ENCODE results near the gene NSMCE1.

The NSMCE1 gene

DNA sequence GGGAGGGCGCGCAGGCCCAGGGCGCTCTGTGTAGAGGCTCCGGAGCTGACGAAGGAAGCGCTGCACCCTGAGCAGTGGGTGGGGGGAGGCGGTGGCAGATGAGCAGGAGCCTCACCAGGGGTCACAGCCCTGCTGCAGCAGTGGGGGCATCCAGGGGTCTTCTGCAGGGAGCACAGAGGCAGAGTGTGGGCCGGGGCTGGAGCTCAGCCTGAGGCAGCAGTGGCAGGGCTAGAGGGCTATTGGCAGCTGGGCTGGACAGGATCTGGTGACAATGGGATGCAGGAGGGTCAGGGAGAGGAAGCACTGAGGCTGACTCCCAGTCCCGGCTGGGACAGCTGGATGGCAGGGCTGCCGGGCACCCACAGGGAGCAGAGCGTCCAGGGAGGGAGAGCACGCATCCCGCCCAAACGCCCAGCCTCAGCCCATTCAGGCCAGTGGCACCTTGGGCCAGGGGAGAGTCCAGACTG lies 44.3 kb downstream of the NSMCE1 start:
- Histone ChIP-seq H3K4me3 (ENCODE audit: low read length) (no peak overlapping the region), H3K27me3 (ENCODE audit: control insufficient read depth, insufficient read depth, low read length) (no peaks in the 10 kb centered on the region), H3K9ac (ENCODE audit: low read length) (no peak overlapping the region), H3K4me1 (ENCODE audit: control insufficient read depth, low read depth, low read length) (no peaks in the 10 kb centered on the region), H3K27ac (ENCODE audit: low read length) (no peak overlapping the region), H3K9me3 (ENCODE audit: control insufficient read depth, low read depth, low read length) (no peaks in the 10 kb centered on the region), H3K36me3 (ENCODE audit: control insufficient read depth, low read depth, low read length) (peaks cover 6% of the 10 kb centered on the region)

DNA sequence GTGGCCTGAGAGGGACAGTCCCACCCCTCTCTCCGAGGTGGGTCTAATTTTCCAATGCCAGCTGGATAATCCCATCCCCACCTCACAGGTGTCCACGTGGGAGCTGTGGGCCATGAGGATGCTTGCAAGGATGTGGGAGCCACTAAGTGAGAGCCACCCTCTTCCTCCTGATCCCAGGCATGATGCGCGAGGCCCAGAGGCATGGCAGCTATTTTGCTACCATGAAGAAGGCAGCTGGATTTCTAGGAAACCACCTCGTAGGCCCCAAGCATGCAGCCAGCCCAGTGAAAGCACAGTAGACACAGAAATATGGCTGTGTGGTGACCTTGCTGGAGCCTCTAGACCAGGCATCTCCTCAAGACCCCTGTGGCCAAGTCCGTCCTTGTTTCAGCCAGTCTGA lies 44.9 kb downstream of the NSMCE1 start:
- Histone ChIP-seq H3K27me3 (ENCODE audit: control insufficient read depth, insufficient read depth, low read length) (no peaks in the 10 kb centered on the region), H3K36me3 (ENCODE audit: control insufficient read depth, low read depth, low read length) (peaks cover 7% of the 10 kb centered on the region), H3K4me1 (ENCODE audit: control insufficient read depth, low read depth, low read length) (no peaks in the 10 kb centered on the region), H3K27ac (ENCODE audit: low read length) (no peak overlapping the region), H3K9me3 (ENCODE audit: control insufficient read depth, low read depth, low read length) (no peaks in the 10 kb centered on the region), H3K4me3 (ENCODE audit: low read length) (no peak overlapping the region), H3K9ac (ENCODE audit: low read length) (no peak overlapping the region)

DNA sequence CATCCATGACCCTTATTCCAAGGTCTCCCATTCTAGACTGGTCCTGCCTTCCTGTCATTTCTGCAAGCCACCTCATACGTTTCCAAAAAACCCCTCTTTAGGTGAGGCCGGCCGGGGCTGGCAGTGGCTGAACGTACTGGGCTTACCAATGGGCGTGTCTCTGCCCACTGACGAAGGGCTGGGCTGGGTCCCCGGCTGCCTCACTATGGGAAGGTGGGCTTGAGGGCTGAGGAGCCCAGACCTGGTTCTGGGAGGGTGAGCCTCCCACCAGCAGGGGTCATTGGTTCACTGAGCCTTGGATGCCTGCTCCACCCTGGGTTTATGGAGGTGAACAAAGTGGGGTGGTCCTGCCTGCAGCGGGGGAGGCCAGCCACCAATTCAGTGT lies 45.4 kb downstream of the NSMCE1 start:
- no peaks in the 10 kb centered on the region for H3K9me3 ChIP-seq (ENCODE audit: control insufficient read depth, low read depth, low read length)
- H3K4me3 ChIP-seq (ENCODE audit: low read length) = no peak overlapping the region
- no peak overlapping the region for H3K9ac ChIP-seq (ENCODE audit: low read length)
- H3K36me3 ChIP-seq (ENCODE audit: control insufficient read depth, low read depth, low read length) = peaks cover 7% of the 10 kb centered on the region
- no peak overlapping the region for H3K27ac ChIP-seq (ENCODE audit: low read length)
- no peaks in the 10 kb centered on the region for H3K27me3 ChIP-seq (ENCODE audit: control insufficient read depth, insufficient read depth, low read length)
- H3K4me1 ChIP-seq (ENCODE audit: control insufficient read depth, low read depth, low read length) = no peaks in the 10 kb centered on the region

GRCh38 chr16:27222249-27223225 lies 46.0 kb downstream of the NSMCE1 start:
- Histone ChIP-seq H3K9ac (ENCODE audit: low read length) (no peak overlapping the region), H3K27ac (ENCODE audit: low read length) (no peak overlapping the region), H3K27me3 (ENCODE audit: control insufficient read depth, insufficient read depth, low read length) (no peaks in the 10 kb centered on the region), H3K36me3 (ENCODE audit: control insufficient read depth, low read depth, low read length) (peaks cover 7% of the 10 kb centered on the region), H3K4me3 (ENCODE audit: low read length) (no peak overlapping the region), H3K4me1 (ENCODE audit: control insufficient read depth, low read depth, low read length) (no peaks in the 10 kb centered on the region), H3K9me3 (ENCODE audit: control insufficient read depth, low read depth, low read length) (no peaks in the 10 kb centered on the region)

- Histone ChIP-seq H3K4me1 (ENCODE audit: control insufficient read depth, low read depth, low read length) (no peaks in the 10 kb centered on the region), H3K9ac (ENCODE audit: low read length) (no peak overlapping the region), H3K27me3 (ENCODE audit: control insufficient read depth, insufficient read depth, low read length) (no peaks in the 10 kb centered on the region)
Observed at GRCh38 chr16:27221576-27222248, 46.9 kb downstream of the NSMCE1 start.

GRCh38 chr16:27220991-27221390 lies 47.6 kb downstream of the NSMCE1 start:
- Histone ChIP-seq H3K9me3 (ENCODE audit: control insufficient read depth, low read depth, low read length) (no peaks in the 10 kb centered on the region), H3K4me3 (ENCODE audit: low read length) (no peak overlapping the region), H3K4me1 (ENCODE audit: control insufficient read depth, low read depth, low read length) (no peaks in the 10 kb centered on the region), H3K27ac (ENCODE audit: low read length) (no peak overlapping the region), H3K27me3 (ENCODE audit: control insufficient read depth, insufficient read depth, low read length) (no peaks in the 10 kb centered on the region), H3K9ac (ENCODE audit: low read length) (no peak overlapping the region), H3K36me3 (ENCODE audit: control insufficient read depth, low read depth, low read length) (peaks cover 7% of the 10 kb centered on the region)

More at GRCh38 chr16:27221576-27222248, 46.9 kb downstream of the NSMCE1 start:
- no peak overlapping the region for H3K4me3 ChIP-seq (ENCODE audit: low read length)
- H3K9me3 ChIP-seq (ENCODE audit: control insufficient read depth, low read depth, low read length) = no peaks in the 10 kb centered on the region
- peaks cover 7% of the 10 kb centered on the region for H3K36me3 ChIP-seq (ENCODE audit: control insufficient read depth, low read depth, low read length)
- no peak overlapping the region for H3K27ac ChIP-seq (ENCODE audit: low read length)

DNA sequence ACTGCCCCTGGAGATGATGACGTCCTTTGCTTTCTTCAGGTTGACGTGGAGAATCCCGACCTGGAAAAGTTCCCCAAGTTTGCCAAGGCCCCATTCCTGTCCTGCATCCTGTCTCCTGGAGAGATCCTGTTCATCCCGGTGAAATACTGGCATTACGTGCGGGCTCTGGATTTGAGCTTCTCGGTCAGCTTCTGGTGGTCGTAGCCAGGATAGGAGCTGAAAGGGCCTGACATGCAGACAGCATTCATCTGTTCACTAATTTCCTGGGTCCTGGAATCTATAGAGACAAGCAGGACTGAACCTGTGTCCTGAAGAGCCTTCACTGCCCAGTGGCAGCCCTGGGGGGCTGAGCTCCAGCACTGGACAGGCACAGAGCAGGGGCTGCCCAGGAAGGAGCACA lies 48.0 kb downstream of the NSMCE1 start:
- Histone ChIP-seq H3K27me3 (ENCODE audit: control insufficient read depth, insufficient read depth, low read length) (no peaks in the 10 kb centered on the region), H3K9me3 (ENCODE audit: control insufficient read depth, low read depth, low read length) (no peaks in the 10 kb centered on the region), H3K4me1 (ENCODE audit: control insufficient read depth, low read depth, low read length) (no peaks in the 10 kb centered on the region), H3K36me3 (ENCODE audit: control insufficient read depth, low read depth, low read length) (peaks cover 7% of the 10 kb centered on the region), H3K27ac (ENCODE audit: low read length) (no peak overlapping the region), H3K9ac (ENCODE audit: low read length) (no peak overlapping the region), H3K4me3 (ENCODE audit: low read length) (no peak overlapping the region)

DNA sequence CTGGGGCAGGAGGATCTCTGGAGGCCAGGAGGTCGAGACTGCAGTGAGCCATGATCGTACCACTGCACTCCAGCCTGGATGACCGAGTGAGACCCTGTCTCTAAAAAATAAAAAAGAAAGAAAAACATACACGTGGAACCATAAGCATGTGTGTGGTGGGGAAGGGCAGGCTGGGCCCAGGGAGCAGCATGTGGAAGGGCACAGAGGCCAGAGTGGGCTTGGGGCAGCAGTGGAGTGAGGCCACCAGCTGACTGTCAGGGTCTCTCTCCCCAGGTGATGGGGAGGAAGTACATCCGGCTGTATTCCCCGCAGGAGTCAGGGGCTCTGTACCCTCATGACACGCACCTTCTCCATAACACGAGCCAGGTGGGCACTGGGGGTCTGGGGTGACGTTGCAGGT lies 48.5 kb downstream of the NSMCE1 start:
- Histone ChIP-seq H3K27ac (ENCODE audit: low read length) (no peak overlapping the region), H3K4me3 (ENCODE audit: low read length) (no peak overlapping the region), H3K4me1 (ENCODE audit: control insufficient read depth, low read depth, low read length) (no peaks in the 10 kb centered on the region), H3K27me3 (ENCODE audit: control insufficient read depth, insufficient read depth, low read length) (no peaks in the 10 kb centered on the region), H3K36me3 (ENCODE audit: control insufficient read depth, low read depth, low read length) (peaks cover 7% of the 10 kb centered on the region), H3K9me3 (ENCODE audit: control insufficient read depth, low read depth, low read length) (no peaks in the 10 kb centered on the region), H3K9ac (ENCODE audit: low read length) (no peak overlapping the region)

DNA sequence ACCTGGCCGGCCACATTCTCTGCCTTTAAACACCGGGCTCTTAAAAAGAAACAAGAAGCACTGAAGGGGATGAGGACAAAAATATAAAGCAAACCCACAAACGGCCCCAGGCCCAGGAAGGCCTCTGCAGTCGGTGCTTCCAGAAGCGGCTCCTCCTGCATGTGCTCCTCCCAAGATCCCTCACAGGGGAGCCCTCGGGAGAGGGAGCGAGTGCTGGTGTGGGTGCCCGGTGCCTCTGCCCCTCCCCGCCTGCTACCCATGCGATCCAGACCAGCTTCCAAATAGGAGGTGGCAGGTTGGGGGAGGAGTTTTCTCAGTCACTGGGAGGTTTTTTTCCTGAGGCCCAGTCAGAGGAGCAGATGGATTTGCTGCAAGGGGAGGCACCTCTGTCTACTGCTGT lies 49.4 kb downstream of the NSMCE1 start:
- Histone ChIP-seq H3K4me3 (ENCODE audit: low read length) (no peak overlapping the region), H3K9ac (ENCODE audit: low read length) (no peak overlapping the region), H3K27me3 (ENCODE audit: control insufficient read depth, insufficient read depth, low read length) (no peaks in the 10 kb centered on the region), H3K9me3 (ENCODE audit: control insufficient read depth, low read depth, low read length) (no peaks in the 10 kb centered on the region), H3K36me3 (ENCODE audit: control insufficient read depth, low read depth, low read length) (peaks cover 10% of the 10 kb centered on the region), H3K4me1 (ENCODE audit: control insufficient read depth, low read depth, low read length) (no peaks in the 10 kb centered on the region), H3K27ac (ENCODE audit: low read length) (no peak overlapping the region)

GRCh38 chr16:27218756-27219155 lies 49.8 kb downstream of the NSMCE1 start:
- no peak overlapping the region for H3K9ac ChIP-seq (ENCODE audit: low read length)

DNA sequence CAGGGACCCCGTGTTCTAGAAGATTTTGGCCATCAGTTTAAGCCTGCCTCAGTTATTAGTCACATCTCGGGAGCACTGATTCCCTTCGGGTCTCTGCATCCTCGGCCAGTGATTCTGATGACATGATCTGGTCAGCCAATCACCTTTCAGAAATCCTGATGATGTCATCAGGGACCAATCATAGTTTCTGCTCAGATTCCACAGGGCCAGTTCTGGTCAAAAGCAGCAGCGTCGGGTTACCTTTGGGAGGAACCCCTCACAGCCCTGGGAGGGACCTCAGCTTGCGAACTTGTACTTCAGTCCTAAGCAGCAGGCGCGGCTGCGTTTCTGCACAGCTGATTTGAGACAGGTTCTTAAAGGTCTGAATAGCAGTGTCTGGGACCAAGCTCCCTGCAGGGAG lies 51.3 kb downstream of the NSMCE1 start:
- no peak overlapping the region for H3K27ac ChIP-seq (ENCODE audit: low read length)
- no peaks in the 10 kb centered on the region for H3K27me3 ChIP-seq (ENCODE audit: control insufficient read depth, insufficient read depth, low read length)
- H3K4me1 ChIP-seq (ENCODE audit: control insufficient read depth, low read depth, low read length) = no peaks in the 10 kb centered on the region
- H3K9ac ChIP-seq (ENCODE audit: low read length) = no peak overlapping the region
- H3K4me3 ChIP-seq (ENCODE audit: low read length) = no peak overlapping the region
- H3K36me3 ChIP-seq (ENCODE audit: control insufficient read depth, low read depth, low read length) = peaks cover 10% of the 10 kb centered on the region
- H3K9me3 ChIP-seq (ENCODE audit: control insufficient read depth, low read depth, low read length) = no peaks in the 10 kb centered on the region

More at GRCh38 chr16:27218756-27219155, 49.8 kb downstream of the NSMCE1 start:
- Histone ChIP-seq H3K27me3 (ENCODE audit: control insufficient read depth, insufficient read depth, low read length) (no peaks in the 10 kb centered on the region), H3K36me3 (ENCODE audit: control insufficient read depth, low read depth, low read length) (peaks cover 10% of the 10 kb centered on the region), H3K4me3 (ENCODE audit: low read length) (no peak overlapping the region), H3K27ac (ENCODE audit: low read length) (no peak overlapping the region), H3K9me3 (ENCODE audit: control insufficient read depth, low read depth, low read length) (no peaks in the 10 kb centered on the region), H3K4me1 (ENCODE audit: control insufficient read depth, low read depth, low read length) (no peaks in the 10 kb centered on the region)
